NCI-H2196 (cell line): ENCODE measurements around the gene ZNF792.
"Not testable (repeated sequence)": the region's sequence is repeated elsewhere in the genome, so short reads cannot be mapped to it uniquely, and the experiment has no call there.

Experiments
- DNase-seq: peaks from one replicate; lab custom pipeline; 2025; ENCODE audit not compliant: unreplicated experiment; lab: John Stamatoyannopoulos, UW

The ZNF792 gene

GRCh38 chr19:34963573-34964406 lies at the start of gene ZNF792:
TSS of gene ZNF792 (minus strand) at chr19:34964229. CDS start at chr19:34963662, 567 bp downstream.
- peak; percentile 64 for DNase-seq

DNA sequence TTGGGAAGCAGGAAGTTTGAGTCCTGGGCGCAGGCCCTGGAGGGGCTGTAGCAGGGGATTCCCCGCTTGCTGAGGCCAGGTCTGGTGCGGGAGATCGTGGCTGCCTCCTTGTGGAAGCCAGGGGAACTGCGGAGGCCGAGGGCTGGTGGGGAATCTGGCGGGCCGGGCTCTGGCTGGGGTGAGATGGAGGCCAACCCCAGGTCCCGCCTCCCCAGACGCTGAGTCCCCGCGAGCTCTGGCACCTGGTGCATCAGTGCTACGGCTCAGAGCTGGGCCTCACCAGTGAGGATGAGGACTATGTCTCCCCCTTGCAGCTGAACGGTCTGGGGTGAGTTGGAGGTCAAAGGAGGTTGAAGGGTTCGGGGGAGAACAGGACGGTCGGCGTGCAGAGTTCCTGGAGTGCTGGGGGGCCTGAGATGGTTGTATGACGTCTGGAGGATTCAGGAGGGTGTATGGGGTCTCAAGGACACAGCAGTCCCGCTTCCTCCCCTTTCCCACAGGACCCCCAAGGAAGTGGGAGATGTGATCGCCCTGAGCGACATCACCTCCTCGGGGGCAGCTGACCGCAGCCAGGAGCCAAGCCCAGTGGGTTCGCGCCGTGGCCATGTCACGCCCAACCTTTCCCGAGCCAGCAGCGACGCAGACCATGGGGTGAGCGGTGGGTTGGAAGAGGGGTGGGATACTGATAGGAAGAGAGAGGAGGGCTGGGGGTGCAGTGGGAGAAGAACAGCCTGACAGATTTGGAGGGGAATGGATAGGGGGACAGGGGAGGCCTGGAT lies 49.2 kb upstream of the ZNF792 start:
- peak; percentile 70 for DNase-seq

GRCh38 chr19:35011737-35012682 lies 48.0 kb upstream of the ZNF792 start:
- no peak for DNase-seq

DNA sequence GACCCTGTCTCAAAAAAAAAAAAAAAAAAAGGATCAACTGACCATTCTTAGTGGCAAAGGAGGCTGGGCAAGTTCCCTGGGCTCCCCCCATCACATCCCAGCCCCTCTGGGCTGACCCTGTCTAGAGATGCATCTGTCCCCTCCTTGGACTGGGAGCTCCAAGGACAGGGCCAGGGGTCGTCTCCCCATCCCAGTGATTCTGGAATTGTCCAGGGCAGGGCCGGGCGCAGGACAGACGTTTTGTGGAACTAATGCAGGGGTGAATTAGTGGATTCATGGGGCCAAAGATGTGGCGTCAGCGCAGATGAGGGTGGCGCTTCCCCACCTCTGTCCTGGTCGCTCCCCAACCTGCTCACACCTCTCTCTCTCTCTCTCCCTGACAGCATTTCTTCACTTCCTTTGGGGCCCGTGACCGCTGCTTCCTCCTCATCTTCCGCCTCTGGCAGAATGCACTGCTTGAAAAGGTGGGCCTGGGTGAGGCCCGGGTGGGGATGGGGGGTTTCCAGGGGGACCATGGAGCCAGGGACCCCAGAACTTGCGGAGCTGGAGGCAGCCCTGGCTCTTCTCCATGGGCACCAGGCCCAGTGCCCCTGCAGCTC lies 47.2 kb upstream of the ZNF792 start:
- no peak for DNase-seq

- no peak for DNase-seq
Observed at GRCh38 chr19:35009424-35010415, 45.7 kb upstream of the ZNF792 start.

DNA sequence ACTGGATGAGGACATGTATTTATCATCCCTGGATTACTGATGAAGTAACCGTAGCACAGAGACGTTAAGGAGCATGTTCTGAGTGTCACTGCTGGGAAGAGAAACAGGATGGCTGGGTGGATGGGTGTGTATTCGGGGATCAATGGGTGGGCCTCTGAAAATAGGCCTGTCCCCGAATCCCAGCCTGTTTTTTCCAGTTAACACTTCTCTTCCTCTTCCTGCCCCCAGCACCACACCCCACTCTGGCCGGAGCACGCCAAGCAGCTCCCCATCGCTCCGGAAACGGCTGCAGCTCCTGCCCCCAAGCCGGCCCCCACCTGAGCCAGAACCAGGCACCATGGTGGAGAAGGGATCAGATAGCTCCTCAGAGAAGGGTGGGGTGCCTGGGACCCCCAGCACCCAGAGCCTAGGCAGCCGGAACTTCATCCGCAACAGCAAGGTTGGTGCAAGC lies 44.9 kb upstream of the ZNF792 start:
- no peak for DNase-seq

DNA sequence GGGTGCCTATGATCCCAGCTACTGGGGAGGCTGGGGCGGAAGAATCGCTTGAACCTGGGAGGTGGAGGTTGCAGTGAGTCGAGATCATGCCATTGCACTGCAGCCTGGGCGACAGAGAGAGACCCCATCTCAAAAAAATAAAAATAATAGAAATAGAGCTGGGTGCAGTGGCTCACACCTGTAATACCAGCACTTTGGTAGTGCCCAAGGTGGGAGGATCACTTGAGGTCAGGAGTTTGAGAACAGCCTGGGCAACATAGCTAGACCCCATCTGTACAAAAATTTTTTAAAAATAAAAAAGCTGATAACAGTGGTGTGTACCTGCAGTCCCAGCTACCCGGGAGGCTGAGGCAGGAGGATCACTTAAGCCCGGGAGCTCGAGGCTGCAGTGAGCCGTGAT lies 43.4 kb upstream of the ZNF792 start:
- DNase-seq, result not testable (repeated sequence)

DNA sequence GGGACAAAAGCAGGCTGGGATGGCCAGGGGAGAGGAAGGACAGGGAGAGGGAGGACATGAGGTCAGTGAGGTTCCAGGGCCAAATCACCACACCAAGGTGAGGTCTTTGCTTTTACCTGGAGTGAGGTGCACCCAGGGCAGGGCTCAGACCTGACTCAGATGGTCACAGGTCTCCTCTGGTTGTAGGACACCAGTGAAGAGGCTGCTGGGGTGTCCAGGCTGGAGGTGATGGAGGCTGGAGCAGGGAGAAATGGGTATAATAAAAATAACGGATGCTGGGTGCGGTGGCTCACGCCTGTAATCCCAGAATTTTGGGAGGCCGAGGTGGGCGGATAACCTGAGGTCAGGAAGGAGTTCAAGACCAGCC lies 43.0 kb upstream of the ZNF792 start:
- DNase-seq, result no peak

- no peak for DNase-seq
Observed at GRCh38 chr19:35006342-35006998, 42.4 kb upstream of the ZNF792 start.

DNA sequence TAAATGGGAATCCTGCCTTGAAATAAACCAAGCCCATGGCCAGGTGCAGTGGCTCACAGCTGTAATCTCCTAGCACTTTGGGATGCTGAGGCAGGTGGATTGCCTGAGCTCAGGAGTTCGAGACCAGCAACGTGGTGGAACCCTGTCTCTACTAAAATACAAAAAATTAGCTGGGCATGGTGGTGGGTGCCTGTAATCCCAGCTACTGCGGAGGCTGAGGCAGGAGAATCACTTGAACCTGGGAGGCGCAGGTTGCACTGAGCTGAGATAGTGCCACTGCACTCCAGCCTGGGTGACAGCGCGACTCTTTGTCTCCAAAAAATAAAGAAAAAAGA lies 41.9 kb upstream of the ZNF792 start:
- not testable (repeated sequence) for DNase-seq

DNA sequence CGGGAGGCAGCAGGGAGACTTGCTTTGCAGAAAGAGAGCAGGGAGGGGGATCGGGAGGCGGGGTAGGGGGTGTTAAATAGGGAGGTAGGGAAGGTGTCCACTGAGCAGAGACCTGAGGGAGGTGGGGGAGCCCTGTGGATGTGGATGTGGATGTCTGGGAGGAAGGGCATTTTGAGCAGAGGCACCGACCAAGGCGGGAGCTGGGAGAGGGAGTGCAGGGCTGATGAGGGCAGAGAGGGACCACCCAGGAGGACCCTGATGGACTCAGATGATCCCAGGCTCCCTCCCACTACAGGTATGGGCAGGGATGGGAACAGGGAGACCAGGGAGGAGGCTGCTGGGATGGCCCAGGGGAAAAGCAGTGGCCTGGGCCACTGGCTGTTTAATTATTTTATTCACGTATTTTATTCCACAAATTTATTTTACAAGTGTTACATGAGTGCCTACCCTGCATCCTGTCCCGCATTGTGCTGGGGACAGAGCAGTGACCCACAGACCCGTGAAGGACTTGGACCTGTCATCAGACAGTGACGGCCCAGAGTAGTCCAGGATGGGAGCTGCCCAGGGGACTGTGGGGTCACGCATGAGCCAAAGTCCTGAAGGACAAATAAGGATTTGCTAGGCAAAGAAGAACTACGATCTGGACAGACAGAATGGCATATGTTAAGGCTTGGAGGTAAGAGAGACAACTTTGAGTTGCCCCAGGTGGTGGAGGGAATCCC lies 41.4 kb upstream of the ZNF792 start:
- DNase-seq, result no peak

GRCh38 chr19:35004517-35005255 lies 40.7 kb upstream of the ZNF792 start:
- DNase-seq, result no peak

- DNase-seq, result no peak
Observed at GRCh38 chr19:35002037-35002535, 38.1 kb upstream of the ZNF792 start.

- DNase-seq, result peak; percentile 16
Observed at GRCh38 chr19:35000647-35001501, 36.8 kb upstream of the ZNF792 start.

GRCh38 chr19:35000338-35000646 lies 36.3 kb upstream of the ZNF792 start:
- no peak for DNase-seq

DNA sequence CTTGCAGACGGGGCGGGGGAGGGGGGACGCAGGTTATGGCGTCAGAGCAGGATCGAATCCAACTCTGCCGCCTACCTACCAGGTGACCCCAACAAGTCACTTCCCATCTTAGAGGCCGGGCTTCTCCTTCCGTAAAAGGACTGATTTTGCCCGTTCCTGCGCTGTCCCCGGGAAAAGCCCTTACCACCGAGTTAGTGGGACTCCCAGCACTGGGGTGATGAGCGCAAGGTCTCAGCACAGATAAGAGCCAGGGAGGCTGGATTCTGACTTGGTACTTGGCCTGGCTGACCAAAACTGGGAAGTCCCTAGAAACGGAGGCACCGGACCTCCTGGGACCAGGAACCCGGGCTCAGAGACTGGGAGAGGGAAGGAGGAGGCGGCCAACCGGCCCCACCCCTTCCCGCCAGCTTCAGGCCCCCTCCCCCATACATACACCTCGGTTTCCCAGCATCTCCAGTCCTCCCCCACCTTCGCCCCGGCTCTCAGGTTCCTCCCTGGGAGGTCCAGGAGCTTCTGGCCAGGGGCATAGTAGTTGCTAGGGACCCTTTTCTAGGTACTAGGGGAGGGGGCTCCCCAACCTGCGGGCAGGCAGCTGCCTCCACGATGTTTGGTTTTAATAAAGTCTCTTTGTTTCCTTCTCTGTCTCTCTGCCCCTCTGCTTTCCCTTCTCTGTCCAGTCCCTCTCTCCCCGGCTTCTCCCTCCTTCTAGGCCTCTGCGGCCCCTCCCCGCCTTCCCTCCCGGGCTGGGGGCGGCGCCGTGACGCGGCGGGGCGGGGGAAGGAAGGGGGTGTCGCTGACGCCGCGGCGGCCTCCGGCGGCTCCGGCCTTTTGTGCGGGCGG lies 35.7 kb upstream of the ZNF792 start, which contains the start of gene GRAMD1A:
GRAMD1A (plus strand) TSS at position 826 of the 840 bp plus-strand sequence. CDS start 156 bp downstream, outside the sequence.
- peak; percentile 90 for DNase-seq
